B cell (primary cell): Measurements from ENCODE around the gene DHX34. TPM values are rescaled to one million over a fixed set of nuclear protein-coding genes. Genes with fewer than 3 reads are reported as not detected.

Experiments
- ATAC-seq: fragments of 200-7000 bp; cut with Tn5 transposase; one replicate; pipeline ENCODE4 v1.10.0; 2021; ENCODE audit warnings: low read depth, mild to moderate bottlenecking, moderate number of reproducible peaks, moderate library complexity
- CTCF ChIA-PET: fragments of 350-600 bp; sonication (Branson Sonifier 250); formaldehyde crosslinking; loops from one replicate; lab custom pipeline; 2021; ENCODE audit warnings: antibody characterized with exemption, inconsistent platforms; lab: Charles Lee
- POLR2A ChIA-PET: fragments of 350-600 bp; sonication (Branson Sonifier 250); formaldehyde crosslinking; loops from one replicate; lab custom pipeline; 2021; ENCODE audit warnings: antibody characterized with exemption; lab: Charles Lee
- DNase-seq: peaks from one replicate; pipeline ENCODE4 v3.0.0; 2013
- H2AFZ ChIP-seq: 2 replicates; pipeline ENCODE4 v1.6.1; 2012; ENCODE audit warnings: mild to moderate bottlenecking, low read depth, low read length; ENCODE audit not compliant: insufficient read depth, poor library complexity, severe bottlenecking
- H3K27ac ChIP-seq, 2 donors: 1 replicate in 1 of 2; 2 replicates in 1 of 2; pipeline ENCODE4 v1.5.1; 2012 to 2013; ENCODE audit warnings: low read length in 2 of 2, mild to moderate bottlenecking in 2 of 2, moderate library complexity in 1 of 2
- H3K27me3 ChIP-seq, 4 experiments: fragments of 200-600 bp in 1 of 4; sonication (generic) in 1 of 4; replicated peaks in 1 of 4; 1 replicate in 2 of 4; 2 replicates in 2 of 4; pipeline versions ENCODE4 v1.6.1 to v1.7.0; 2013 to 2016; ENCODE audit warnings: low read length in 3 of 4, mild to moderate bottlenecking in 2 of 4, mixed read lengths in 1 of 4, moderate library complexity in 1 of 4; ENCODE audit not compliant: insufficient read depth in 4 of 4, control insufficient read depth in 3 of 4; ENCODE audit errors: control extremely low read depth in 1 of 4
- H3K36me3 ChIP-seq, 2 experiments: replicated peaks in 1 of 2; 1 replicate in 1 of 2; 2 replicates in 1 of 2; pipeline versions ENCODE4 v1.6.1 to v1.7.1; 2013; ENCODE audit warnings: low read length in 1 of 2; ENCODE audit not compliant: insufficient read depth in 2 of 2, control insufficient read depth in 1 of 2; ENCODE audit errors: control extremely low read depth in 1 of 2, extremely low read depth in 1 of 2
- H3K4me1 ChIP-seq, 2 donors: fragments of 200-600 bp in 1 of 2; sonication (generic) in 1 of 2; 1 replicate in 1 of 2; 2 replicates in 1 of 2; pipeline versions ENCODE4 v1.5.1 to v1.6.1; 2013 to 2017; ENCODE audit warnings: low read length in 2 of 2; ENCODE audit not compliant: control insufficient read depth in 2 of 2, insufficient read depth in 2 of 2
- H3K4me2 ChIP-seq: replicated peaks from 2 replicates; pipeline ENCODE3; 2012; ENCODE audit warnings: mild to moderate bottlenecking, low read depth, low read length; ENCODE audit not compliant: poor library complexity, severe bottlenecking
- H3K4me3 ChIP-seq, 5 experiments: fragments of 200-600 bp in 1 of 5; sonication (generic) in 1 of 5; 1 replicate in 3 of 5; 2 replicates in 2 of 5; pipeline versions ENCODE4 v1.5.1 to v1.7.0; 2011 to 2016; ENCODE audit warnings: low read length in 4 of 5, mild to moderate bottlenecking in 4 of 5, low read depth in 2 of 5, control low read depth in 1 of 5, moderate library complexity in 1 of 5; ENCODE audit not compliant: insufficient read depth in 1 of 5; ENCODE audit errors: control extremely low read depth in 1 of 5, extremely low read depth in 1 of 5
- H3K79me2 ChIP-seq: fragments of 200-600 bp; sonication (generic); one replicate; pipeline ENCODE4 v1.6.0; 2016; ENCODE audit warnings: low read length; ENCODE audit not compliant: control insufficient read depth, insufficient read depth
- H3K9ac ChIP-seq: fragments of 200-600 bp; sonication (generic); 2 replicates; pipeline ENCODE4 v1.6.1; 2017; ENCODE audit warnings: mild to moderate bottlenecking, low read length, moderate library complexity
- H3K9me3 ChIP-seq, 3 donors: one replicate each; pipeline versions ENCODE4 v1.6.1 to v1.7.1; 2013; ENCODE audit warnings: low read length in 2 of 3; ENCODE audit not compliant: control insufficient read depth in 2 of 3, insufficient read depth in 1 of 3; ENCODE audit errors: control extremely low read depth in 1 of 3
- H4K20me1 ChIP-seq: 2 replicates; pipeline ENCODE4 v1.6.0; 2012; ENCODE audit warnings: mild to moderate bottlenecking, low read length; ENCODE audit not compliant: insufficient read depth, control insufficient read depth, poor library complexity, severe bottlenecking
- H3K27ac Mint-ChIP-seq: one replicate; pipeline ENCODE4 v1.8.0; 2021; ENCODE audit warnings: mixed read lengths
- H3K27me3 Mint-ChIP-seq: one replicate; pipeline ENCODE4 v1.8.0; 2021; ENCODE audit warnings: mixed read lengths
- H3K4me1 Mint-ChIP-seq: one replicate; pipeline ENCODE4 v1.8.0; 2021; ENCODE audit warnings: mixed read lengths
- H3K4me3 Mint-ChIP-seq: one replicate; pipeline ENCODE4 v1.8.0; 2021; ENCODE audit warnings: mixed read lengths
- H3K9me3 Mint-ChIP-seq: one replicate; pipeline ENCODE4 v1.8.0; 2022; ENCODE audit warnings: mixed read lengths; ENCODE audit not compliant: insufficient read depth
- EZH2 ChIP-seq: IDR thresholded peaks from 2 replicates; pipeline ENCODE4 v1.6.1; 2012; ENCODE audit warnings: borderline replicate concordance, low read depth, mild to moderate bottlenecking, moderate library complexity, low read length; ENCODE audit not compliant: insufficient read depth, poor library complexity, severe bottlenecking
- WGBS: methylation state at CpG from one replicate; pipeline ENCODE4 v1.1.5; 2013; ENCODE audit warnings: missing lambda C conversion rate; ENCODE audit not compliant: insufficient coverage; 5-methylcytosine and 5-hydroxymethylcytosine counted together
- intact Hi-C: fragments of 100-400 bp; cut with micrococcal nuclease; formaldehyde crosslinking; loops from one replicate; pipeline ENCODE4 v1.10.0; 2022
- polyA plus RNA-seq: library from polyadenylated mRNA; depleted of rRNA; stranded (reverse); fragments of >200 nt; gene quantifications from 2 replicates; pipeline ENCODE4 v1.2.3, GENCODE V29; 2012
- total RNA-seq, 2 donors: library from RNA; stranded (reverse); fragments of 120-200 nt in 1 of 2; gene quantifications; 1 replicate in 1 of 2; 2 replicates in 1 of 2; pipeline versions ENCODE4 v1.2.3 to v1.2.4, GENCODE V29; 2013 to 2022
- TF ChIP-seq, protein P1 (sequence below): fragments of 200-600 bp; IDR thresholded peaks from one replicate; pipeline ENCODE4 v1.8.0; 2022; ENCODE audit warnings: antibody characterized with exemption, mild to moderate bottlenecking

The DHX34 gene
- total and polyA plus RNA-seq, 2 donors (not counting 1 experiment from before 2014, with no cell fraction given), result 25.1 to 31.3 TPM

DNA sequence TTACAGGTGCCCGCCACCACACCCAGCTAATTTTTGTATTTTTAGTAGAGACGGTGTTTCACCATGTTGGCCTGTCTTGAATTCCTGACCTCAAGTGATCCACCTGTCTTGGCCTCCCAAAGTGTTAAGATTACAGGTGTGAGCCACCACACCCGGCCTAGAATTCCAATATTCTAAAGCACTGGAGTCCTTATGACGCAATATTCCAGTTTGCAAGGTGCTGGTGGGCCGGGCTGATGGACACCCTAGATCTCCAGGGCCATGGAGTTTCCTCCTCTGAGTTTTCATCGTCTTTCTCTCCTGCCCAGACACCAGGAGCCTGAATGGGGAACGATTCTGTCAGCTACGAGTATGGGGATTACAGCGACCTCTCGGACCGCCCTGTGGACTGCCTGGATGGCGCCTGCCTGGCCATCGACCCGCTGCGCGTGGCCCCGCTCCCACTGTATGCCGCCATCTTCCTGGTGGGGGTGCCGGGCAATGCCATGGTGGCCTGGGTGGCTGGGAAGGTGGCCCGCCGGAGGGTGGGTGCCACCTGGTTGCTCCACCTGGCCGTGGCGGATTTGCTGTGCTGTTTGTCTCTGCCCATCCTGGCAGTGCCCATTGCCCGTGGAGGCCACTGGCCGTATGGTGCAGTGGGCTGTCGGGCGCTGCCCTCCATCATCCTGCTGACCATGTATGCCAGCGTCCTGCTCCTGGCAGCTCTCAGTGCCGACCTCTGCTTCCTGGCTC, 8.5 kb upstream of the DHX34 start:
- Histone ChIP-seq H3K9ac (no peak overlapping the region), H3K79me2 (no peaks in the 10 kb centered on the region), H3K27me3 (peaks cover 0 to 8% (median 0%) of the 10 kb centered on the region in 4 experiments), H3K4me2 (no peak overlapping the region), H3K27ac (no peak overlapping the region), H3K4me1 (peaks cover 0 to 8% of the 10 kb centered on the region in 2 donors), H4K20me1 (no peaks in the 10 kb centered on the region), H3K9me3 (peaks cover 0 to 5% (median 0%) of the 10 kb centered on the region in 3 donors), H3K4me3 (no peak overlapping the region), H3K36me3 (no peaks in the 10 kb centered on the region), H2AFZ (no peak overlapping the region)
- intact Hi-C loops, result no loop called here
- POLR2A ChIA-PET, result no interaction called here
- no peak overlapping the region for H3K4me3 Mint-ChIP-seq
- no peak for DNase-seq
- WGBS, result 95% methylated on average over 28 of the region's 29 CpGs
- H3K27me3 Mint-ChIP-seq, result peaks cover 9% of the 10 kb centered on the region
- TF ChIP-seq EZH2, result no peak
- TF ChIP-seq, protein P1, sequence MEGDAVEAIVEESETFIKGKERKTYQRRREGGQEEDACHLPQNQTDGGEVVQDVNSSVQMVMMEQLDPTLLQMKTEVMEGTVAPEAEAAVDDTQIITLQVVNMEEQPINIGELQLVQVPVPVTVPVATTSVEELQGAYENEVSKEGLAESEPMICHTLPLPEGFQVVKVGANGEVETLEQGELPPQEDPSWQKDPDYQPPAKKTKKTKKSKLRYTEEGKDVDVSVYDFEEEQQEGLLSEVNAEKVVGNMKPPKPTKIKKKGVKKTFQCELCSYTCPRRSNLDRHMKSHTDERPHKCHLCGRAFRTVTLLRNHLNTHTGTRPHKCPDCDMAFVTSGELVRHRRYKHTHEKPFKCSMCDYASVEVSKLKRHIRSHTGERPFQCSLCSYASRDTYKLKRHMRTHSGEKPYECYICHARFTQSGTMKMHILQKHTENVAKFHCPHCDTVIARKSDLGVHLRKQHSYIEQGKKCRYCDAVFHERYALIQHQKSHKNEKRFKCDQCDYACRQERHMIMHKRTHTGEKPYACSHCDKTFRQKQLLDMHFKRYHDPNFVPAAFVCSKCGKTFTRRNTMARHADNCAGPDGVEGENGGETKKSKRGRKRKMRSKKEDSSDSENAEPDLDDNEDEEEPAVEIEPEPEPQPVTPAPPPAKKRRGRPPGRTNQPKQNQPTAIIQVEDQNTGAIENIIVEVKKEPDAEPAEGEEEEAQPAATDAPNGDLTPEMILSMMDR, result no peak
- no peak for ATAC-seq
- H3K27ac Mint-ChIP-seq, result no peak overlapping the region
- CTCF ChIA-PET, result interaction anchor here (0.7 to 1.3 kb wide), 2 partner anchors 8 to 56 kb away, joined by 3 to 4 read pairs; partner anchors contain the start of gene DHX34
- H3K9me3 Mint-ChIP-seq, result no peaks in the 10 kb centered on the region
- peaks cover 11% of the 10 kb centered on the region for H3K4me1 Mint-ChIP-seq

- ATAC-seq (no peak), DNase-seq (no peak)
- peaks cover 0 to 5% (median 0%) of the 10 kb centered on the region in 3 donors for H3K9me3 ChIP-seq
- no peak overlapping the region for H3K9ac ChIP-seq
- TF ChIP-seq, protein P1, result no peak
- Mint-ChIP-seq H3K27me3 (peaks cover 9% of the 10 kb centered on the region), H3K27ac (no peak overlapping the region), H3K4me3 (no peak overlapping the region), H3K4me1 (peaks cover 4% of the 10 kb centered on the region), H3K9me3 (no peaks in the 10 kb centered on the region)
- no peak overlapping the region for H3K4me3 ChIP-seq
- 86% methylated on average over 1 of the region's 4 CpGs for WGBS
- intact Hi-C loops, result no loop called here
- no peaks in the 10 kb centered on the region for H3K79me2 ChIP-seq
- peaks cover 0 to 8% (median 0%) of the 10 kb centered on the region in 4 experiments for H3K27me3 ChIP-seq
- no peak overlapping the region for H3K27ac ChIP-seq
- H2AFZ ChIP-seq, result no peak overlapping the region
- peaks cover 0 to 4% of the 10 kb centered on the region in 2 donors for H3K4me1 ChIP-seq
- H3K36me3 ChIP-seq, result no peaks in the 10 kb centered on the region
- H4K20me1 ChIP-seq, result no peaks in the 10 kb centered on the region
- POLR2A ChIA-PET, result no interaction called here
- CTCF ChIA-PET, result no interaction called here
- H3K4me2 ChIP-seq, result no peak overlapping the region
Measured at GRCh38 chr19:47341734-47342133, 7.4 kb upstream of the DHX34 start.
